22Rv1 (cell line): ENCODE results near the gene MUCL3.

Source experiments
- CTCF ChIP-seq: fragments of 450-650 bp; IDR thresholded peaks from 2 replicates; pipeline ENCODE4 v1.5.1; 2017; ENCODE audit warnings: mild to moderate bottlenecking
- ZFX ChIP-seq: fragments of 450-650 bp; IDR thresholded peaks from 2 replicates; pipeline ENCODE4 v1.6.1; 2017; ENCODE audit warnings: antibody characterized with exemption, borderline replicate concordance

GRCh38 chr6:30900863-30901417, 39.8 kb upstream of the MUCL3 start:
- TF ChIP-seq CTCF (no peak), ZFX (no peak)
